ENCODE measurements around the gene TSFM.
A peak's percentile ranks its signal among the peaks of the same experiment; 100 is the strongest.

DNA sequence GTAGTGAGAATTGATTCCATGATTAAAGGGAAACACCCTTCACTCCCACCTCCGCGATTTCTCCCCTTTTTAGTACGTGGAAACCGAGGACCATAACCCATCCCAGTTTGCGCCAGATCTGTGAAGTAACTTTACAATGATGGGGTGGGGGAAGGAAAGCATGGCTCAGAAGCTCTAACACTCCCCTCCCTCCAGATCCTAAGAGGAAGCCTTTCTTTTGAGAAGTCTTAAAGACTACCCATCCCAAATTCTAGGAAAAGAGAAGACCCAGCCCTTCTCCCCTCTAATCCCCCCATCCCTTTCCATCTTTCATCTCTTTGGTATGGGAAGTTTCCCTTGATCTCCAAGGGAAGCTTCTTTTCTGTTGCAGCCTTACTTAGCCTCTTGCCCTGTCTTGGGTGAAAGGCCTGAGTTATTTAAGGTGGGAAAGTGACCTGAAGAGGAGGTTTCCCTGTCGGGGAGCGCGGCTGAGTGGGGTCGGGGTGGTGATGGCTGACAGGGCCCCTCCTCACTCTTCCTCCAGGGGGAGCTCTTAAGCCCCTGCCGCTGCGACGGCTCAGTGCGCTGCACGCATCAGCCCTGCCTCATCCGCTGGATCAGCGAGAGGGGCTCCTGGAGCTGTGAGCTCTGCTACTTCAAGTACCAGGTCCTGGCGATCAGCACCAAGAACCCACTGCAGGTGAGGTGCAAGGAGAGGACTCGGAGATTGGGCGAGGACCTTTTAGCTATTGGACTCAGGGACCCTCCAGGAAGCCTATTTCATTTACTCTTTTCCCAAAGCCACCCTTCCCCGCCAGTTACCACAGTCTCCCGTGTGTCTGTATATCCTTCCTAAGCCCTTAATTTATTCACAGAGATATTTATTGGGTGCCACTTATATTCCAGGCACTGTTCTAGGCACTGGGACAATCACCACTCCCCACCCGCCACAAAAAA is 25.9 kb upstream of the TSFM start:
- TF ChIP-seq POLR2AphosphoS5 (IDR thresholded peaks at IDR 0.05; ENCODE audit: low read depth) (no peak), CTCF (IDR thresholded peaks at IDR 0.05; ENCODE audit: insufficient read depth, low read length) (peak; percentile 94), REST (IDR thresholded peaks at IDR 0.05; ENCODE audit: insufficient replicate concordance, low read depth) (no peak), SPI1 (IDR thresholded peaks at IDR 0.05; ENCODE audit: borderline replicate concordance, low read depth) (no peak)
